NCI-H2171 (cell line): ENCODE measurements around the gene HES6.
"Not testable (repeated sequence)": the region's sequence is repeated elsewhere in the genome, so short reads cannot be mapped to it uniquely, and the experiment has no call there.

Source experiments
- DNase-seq: peaks from one replicate; lab custom pipeline; 2025; lab: John Stamatoyannopoulos, UW

HES6 gene

DNA sequence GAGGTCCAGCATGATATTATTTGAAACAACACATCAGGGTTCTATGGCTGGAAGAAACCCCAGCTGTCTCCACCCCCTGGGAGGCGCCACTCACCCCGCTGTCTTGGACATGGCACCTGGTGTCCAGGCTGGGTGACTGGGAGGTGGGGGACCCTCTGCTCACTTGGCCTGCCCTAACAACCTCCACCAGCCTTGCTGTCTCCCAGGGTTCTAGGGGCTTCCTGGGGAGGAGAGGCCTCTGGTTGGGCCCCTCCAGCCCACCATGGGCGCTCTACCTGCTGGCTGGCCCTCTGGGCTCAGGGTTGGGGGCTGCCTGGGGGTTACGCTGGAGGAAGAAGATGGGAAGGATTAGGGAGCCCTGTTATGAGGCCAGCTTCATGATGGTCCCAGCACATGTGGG, 32.3 kb upstream of the HES6 start:
- no peak for DNase-seq

- DNase-seq = not testable (repeated sequence)
Observed at GRCh38 chr2:238271686-238272085, 31.8 kb upstream of the HES6 start.

- no peak for DNase-seq
Observed at GRCh38 chr2:238271061-238271554, 31.3 kb upstream of the HES6 start.

DNA sequence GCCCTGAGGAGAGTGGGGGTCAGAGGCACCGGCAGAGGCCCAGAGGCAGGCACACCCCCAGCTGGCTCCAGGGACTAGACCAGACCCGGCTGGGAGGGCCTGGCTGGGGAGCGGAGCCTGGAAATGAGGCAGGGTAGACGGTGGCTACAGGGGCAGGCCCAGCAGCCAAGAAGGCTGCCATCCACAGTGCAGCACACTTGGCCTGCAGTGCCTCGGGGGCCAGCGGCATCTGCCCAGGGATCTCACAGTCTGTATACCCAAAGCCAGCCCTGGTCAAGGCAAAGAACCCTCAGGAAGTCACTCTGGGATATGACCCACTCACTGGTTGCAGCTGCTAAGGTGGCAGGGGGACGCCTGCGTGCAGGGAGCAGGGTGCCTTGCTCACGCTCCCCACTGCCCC, 30.8 kb upstream of the HES6 start:
- DNase-seq = no peak

DNA sequence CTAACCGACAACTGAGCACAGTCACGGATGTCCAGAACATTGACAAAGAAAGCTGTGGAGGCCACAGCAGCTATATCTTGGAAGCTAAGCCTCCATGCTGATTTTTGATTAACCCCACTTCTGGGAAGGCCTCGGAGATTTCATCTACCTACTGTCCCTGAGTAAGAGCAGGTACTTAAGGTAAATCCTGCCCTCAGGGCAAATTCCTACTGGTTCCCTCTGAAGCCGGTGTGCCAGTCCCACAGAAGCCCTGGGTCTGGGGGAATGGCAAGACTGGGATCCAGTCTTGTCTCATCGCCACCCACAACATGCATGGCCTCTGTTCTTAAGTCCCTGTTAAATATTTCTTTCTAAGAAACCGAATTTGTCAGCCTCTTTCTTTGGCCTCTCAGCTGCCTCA, 29.9 kb upstream of the HES6 start:
- no peak for DNase-seq

DNA sequence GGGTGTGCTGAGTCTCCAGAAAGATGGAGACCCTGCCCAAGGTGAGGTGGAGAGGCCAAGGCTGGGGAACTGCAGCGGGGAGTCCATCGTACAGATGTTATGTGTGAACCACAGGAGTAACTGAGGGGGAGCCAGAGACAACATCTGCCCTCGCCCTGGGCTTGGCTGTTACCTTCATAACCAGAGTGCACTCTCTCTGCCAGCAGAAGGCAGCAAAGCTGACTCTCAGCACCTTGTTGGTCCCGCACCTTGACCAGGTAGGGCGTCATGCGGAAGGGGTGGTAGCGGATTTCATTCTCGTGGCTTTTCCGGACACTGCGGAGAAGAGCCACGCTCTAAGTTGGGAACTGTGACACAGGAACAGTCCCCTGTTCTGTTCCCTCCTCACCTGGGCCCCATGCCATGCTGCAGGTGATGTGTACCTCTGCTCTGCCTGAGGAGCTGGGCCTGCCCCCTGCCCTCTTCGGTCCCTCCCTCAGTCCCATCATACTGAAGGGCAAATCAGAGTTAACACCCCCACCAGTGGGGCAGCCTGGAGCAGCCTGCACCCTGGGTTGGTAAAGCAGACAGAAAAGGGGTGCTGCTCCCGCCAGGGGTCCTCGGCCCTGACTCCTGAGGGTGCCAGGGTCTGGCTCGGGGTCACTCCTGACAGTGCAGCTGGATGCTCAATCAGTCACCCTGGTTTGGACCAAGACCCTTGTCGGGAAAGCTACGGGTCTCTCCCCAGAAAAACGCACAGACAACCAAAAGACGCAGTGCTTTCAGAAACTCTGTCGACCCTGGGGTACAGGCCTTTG, 28.2 kb upstream of the HES6 start:
- DNase-seq = no peak

- DNase-seq = no peak
Observed at GRCh38 chr2:238267341-238267710, 27.5 kb upstream of the HES6 start.

DNA sequence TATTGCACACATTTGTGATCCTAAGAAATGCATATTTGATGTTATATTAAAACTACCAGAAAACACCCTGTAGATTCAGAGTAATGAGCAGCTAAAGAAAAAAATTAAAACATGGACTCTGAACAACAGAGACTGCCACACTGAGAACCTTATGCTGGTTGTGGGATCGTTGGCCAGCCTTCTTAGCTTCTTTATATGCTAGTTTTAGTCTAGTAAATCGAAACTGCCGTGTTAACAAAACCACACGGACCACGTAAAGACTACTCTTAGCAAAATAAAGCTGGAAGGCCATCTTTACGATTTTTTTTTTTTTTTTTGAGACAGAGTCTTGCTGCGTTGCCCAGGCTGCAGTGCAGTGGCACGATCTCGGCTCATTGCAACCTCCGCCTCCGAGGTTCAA, 25.8 kb upstream of the HES6 start:
- no peak for DNase-seq

GRCh38 chr2:238264072-238264460, 24.2 kb upstream of the HES6 start:
- DNase-seq = no peak

- peak; percentile 29 for DNase-seq
Observed at GRCh38 chr2:238263204-238264071, 23.6 kb upstream of the HES6 start.

GRCh38 chr2:238262496-238263122, 22.8 kb upstream of the HES6 start:
- no peak for DNase-seq

GRCh38 chr2:238261718-238262375, 22.0 kb upstream of the HES6 start:
- DNase-seq = no peak

DNA sequence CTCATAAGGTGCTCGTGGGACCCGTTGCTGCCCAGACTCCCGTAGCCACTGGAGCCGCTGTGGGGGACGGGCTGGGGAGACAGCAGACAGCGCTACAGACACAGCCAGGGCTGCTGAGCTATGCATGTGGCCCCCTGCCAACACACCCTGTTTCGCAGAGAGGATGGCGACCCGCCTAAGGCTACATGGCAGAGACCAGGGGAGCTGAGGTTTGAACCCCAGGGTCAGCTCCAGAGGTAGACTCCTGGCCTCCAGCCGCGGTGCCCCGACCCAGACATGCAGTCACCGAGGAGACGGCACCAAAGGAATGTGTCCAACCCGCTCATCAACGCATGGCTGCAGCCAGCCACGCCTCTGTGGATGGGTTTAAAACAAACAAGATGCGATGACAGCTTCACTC, 21.0 kb upstream of the HES6 start:
- no peak for DNase-seq

- DNase-seq = no peak
Observed at GRCh38 chr2:238259061-238260020, 19.5 kb upstream of the HES6 start.

DNA sequence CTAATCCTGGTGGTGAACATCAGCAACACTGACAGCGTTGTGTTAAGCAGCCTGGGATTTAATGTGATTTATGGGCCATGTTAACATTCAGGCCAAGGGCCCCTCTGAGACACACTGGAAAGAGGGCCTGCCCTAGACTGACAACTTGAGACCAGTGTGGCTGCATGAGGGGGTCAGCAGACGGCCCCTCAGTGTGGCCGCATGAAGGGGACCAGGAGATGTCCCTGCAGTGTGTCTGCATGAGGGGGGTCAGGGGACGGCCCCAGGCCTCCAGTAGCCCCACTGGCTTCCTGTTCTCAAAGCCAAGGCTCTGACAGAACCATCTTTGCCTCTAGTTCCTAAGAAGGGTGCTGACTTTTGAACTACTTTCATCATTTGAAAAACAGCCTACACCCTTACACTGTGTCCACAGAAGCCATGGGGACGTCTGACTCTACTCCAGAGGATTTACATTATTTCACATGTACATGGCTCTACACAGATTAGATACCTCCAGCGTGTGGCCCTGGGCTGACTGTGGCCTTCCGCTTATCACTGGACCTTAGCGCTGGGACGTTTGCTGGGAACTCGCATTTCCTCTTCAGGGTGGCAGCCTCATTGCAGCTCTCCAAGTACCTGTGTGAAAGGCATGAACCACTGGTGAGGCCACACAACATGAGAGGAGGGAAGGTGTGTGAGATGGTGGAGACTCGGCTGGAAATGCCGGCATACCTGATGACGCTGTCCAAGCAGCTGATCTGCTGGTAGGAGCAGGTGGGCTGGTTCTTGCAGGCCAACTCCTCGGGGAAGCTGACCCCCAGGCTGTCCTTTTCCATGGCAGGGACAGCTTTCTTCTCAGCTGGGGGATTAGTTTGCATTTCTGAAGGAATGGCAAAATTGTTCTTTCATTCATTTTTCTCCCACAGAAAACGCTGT, 18.2 kb upstream of the HES6 start:
- no peak for DNase-seq

DNA sequence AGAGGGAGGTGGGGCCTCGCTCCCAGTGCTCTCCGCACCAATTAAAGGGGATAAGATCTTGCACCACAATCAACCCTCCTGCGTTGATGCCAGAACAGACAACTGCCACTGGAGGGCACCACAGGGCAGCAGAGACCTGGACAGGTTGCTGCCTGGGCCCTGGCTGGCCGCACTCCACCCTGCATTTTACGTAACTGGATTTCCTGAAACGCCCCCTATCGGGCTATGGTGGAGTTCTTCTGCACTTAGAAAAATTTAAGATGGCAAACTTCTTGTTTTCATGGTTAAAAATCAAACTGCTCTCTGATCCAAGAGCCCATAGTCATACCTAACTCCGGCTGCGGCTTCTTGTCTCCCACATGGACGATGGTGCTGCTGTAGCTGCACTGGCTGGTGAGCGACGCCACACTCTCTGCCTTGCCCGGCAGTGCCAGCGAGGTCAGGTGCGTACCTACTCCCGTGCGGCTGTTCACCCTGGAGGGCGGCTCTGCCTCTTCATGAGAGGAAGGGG, 16.8 kb upstream of the HES6 start:
- peak; percentile 47 for DNase-seq

GRCh38 chr2:238256111-238256510, 16.3 kb upstream of the HES6 start:
- DNase-seq = no peak

DNA sequence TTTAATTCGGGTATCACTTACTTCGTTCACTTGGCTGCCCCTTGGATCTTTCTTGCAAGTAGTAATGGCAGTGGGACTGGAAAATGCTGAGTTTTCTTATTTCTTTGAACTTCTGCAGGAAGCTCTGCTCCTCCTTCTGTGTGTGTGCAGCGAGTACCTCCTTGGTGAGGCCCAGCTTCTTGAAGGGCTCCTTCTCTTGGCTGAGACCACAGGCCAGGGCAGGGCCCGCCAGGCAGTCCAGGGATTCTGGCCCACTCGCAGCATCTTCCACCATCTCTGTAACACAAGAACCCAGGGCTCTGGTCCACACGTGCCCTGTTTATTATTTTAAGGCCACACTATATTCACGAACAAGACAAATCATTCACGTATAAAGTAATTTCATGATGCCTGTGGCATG, 15.8 kb upstream of the HES6 start:
- DNase-seq = no peak

DNA sequence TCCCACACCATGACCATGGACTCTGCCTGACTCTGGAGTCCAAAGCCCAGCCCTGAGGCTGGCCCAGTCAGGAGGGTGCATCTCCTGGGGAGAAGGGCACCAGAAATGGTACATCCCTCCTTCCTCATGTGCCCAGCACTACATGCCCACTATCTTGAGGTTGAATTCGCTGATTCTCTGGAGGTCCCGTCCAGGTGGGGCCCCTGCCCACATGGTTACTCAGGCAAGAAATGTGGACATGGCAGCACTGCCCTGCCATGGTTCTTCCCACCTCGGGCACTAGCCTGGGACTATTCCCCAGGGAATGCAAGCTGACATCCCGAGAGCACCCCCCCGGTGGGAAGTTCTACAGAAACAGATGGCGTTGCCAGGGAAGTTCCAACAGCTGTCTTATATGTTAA, 15.3 kb upstream of the HES6 start:
- DNase-seq = peak; percentile 30
